VCaP (cell line): ENCODE measurements around the gene CHAC1.

Source experiments
- H3K27ac ChIP-seq: fragments of 450-650 bp; 2 replicates; pipeline ENCODE4 v1.5.1; 2017
- CTCF ChIP-seq: fragments of 450-650 bp; conservative IDR thresholded peaks from 2 replicates; pipeline ENCODE4 v1.5.1; 2017; ENCODE audit warnings: mild to moderate bottlenecking, moderate library complexity

CHAC1 gene

GRCh38 chr15:40930430-40931299 is 22.6 kb upstream of the CHAC1 start:
- peak; percentile 84 for TF ChIP-seq CTCF
- peak overlapping the region; percentile 53; the same call in 1 of the 2 replicates for H3K27ac ChIP-seq

GRCh38 chr15:40931300-40932142 is 21.8 kb upstream of the CHAC1 start:
- TF ChIP-seq CTCF: no peak

GRCh38 chr15:40932156-40932555 is 21.1 kb upstream of the CHAC1 start:
- no peak overlapping the region for H3K27ac ChIP-seq
- no peak for TF ChIP-seq CTCF

More at GRCh38 chr15:40931300-40932142, 21.8 kb upstream of the CHAC1 start:
- no peak overlapping the region; the same call in 1 of the 2 replicates for H3K27ac ChIP-seq

GRCh38 chr15:40932649-40933516 is 20.4 kb upstream of the CHAC1 start:
- no peak for TF ChIP-seq CTCF
- H3K27ac ChIP-seq: no peak overlapping the region

- no peak overlapping the region for H3K27ac ChIP-seq
- no peak for TF ChIP-seq CTCF
These were observed 19.8 kb upstream of the CHAC1 start for GRCh38 chr15:40933517-40933902.

- H3K27ac ChIP-seq: no peak overlapping the region
- TF ChIP-seq CTCF: no peak
These were observed 18.8 kb upstream of the CHAC1 start for GRCh38 chr15:40934457-40934856.
